Psoas muscle (tissue), 8 donors: ENCODE measurements around the gene LSAMP. TPM values are rescaled to one million over a fixed set of nuclear protein-coding genes. Genes with fewer than 3 reads are reported as not detected.

Experiments used
- ATAC-seq, 4 donors: fragments of 200-7000 bp; cut with Tn5 transposase; one replicate each; pipeline ENCODE4 v1.9.1; 2020; ENCODE audit warnings: moderate library complexity in 3 of 4, mild to moderate bottlenecking in 2 of 4
- DNase-seq, 2 donors: peaks; one replicate each; pipeline ENCODE4 v3.0.0-alpha.2; 2020
- H3K27ac ChIP-seq: fragments of 200-600 bp; one replicate; pipeline ENCODE4 v1.8.0; 2022
- H3K27me3 ChIP-seq, 3 donors: fragments of 200-600 bp in 1 of 3; one replicate each; pipeline versions ENCODE4 v1.6.1 to v1.8.0; 2013 to 2022; ENCODE audit warnings: low read length in 2 of 3, mild to moderate bottlenecking in 2 of 3, moderate library complexity in 1 of 3; ENCODE audit not compliant: insufficient read depth in 3 of 3
- H3K36me3 ChIP-seq, 2 donors: fragments of 200-600 bp in 1 of 2; one replicate each; pipeline versions ENCODE4 v1.6.1 to v1.8.0; 2013 to 2022; ENCODE audit warnings: low read depth in 1 of 2, mild to moderate bottlenecking in 1 of 2, moderate library complexity in 1 of 2; ENCODE audit not compliant: insufficient read depth in 1 of 2
- H3K4me1 ChIP-seq: fragments of 200-600 bp; one replicate; pipeline ENCODE4 v1.8.0; 2022
- H3K4me3 ChIP-seq: fragments of 200-600 bp; one replicate; pipeline ENCODE4 v1.8.0; 2022; ENCODE audit warnings: mild to moderate bottlenecking
- H3K9me3 ChIP-seq: fragments of 200-600 bp; one replicate; pipeline ENCODE4 v1.8.0; 2022
- CTCF ChIP-seq: fragments of 200-600 bp; IDR thresholded peaks from one replicate; pipeline ENCODE4 v1.8.0; 2022; ENCODE audit warnings: antibody characterized with exemption
- WGBS, 3 donors: extraction: QIAGEN DNeasy Blood & Tissue Kit; methylation state at CpG; one replicate each; pipeline versions ENCODE4 v1.1.6 to v1.1.7; 2013; 5-methylcytosine and 5-hydroxymethylcytosine counted together
- intact Hi-C, 2 donors: fragments of 100-400 bp; cut with DNase I; formaldehyde crosslinking; loops; one replicate each; pipeline versions ENCODE4 v1.11.0 to v1.14.2; 2022
- polyA plus RNA-seq, 3 donors: library from polyadenylated mRNA; stranded (reverse); fragments of 200-250 nt; gene quantifications; one replicate each; pipeline ENCODE4 v1.2.3, GENCODE V29; 2013
- total RNA-seq, 4 donors: library from RNA; stranded (reverse); fragmentation: NEBNext Ultra II Directional in 2 of 4; extraction: Animal tissue kit (Norgen Biotek cat#: 25700) in 2 of 4; gene quantifications; one replicate each; pipeline versions ENCODE4 v1.2.1 to v1.2.4, GENCODE V29; 2021 to 2023
- donor health status: healthy with polysubstance abuse.
- donor health status: DM: no; HTN: no; CAD: no; lungs with moderate emphysema.
- donor health status: Bipolar disorder and iron deficiency.
- donor health status: healthy.
- donor health status: DM: yes; HTN: yes; CAD: no.
- donor health status: DM: no; HTN: no; CAD: no.
- donor health status: DM: no; HTN: no; CAD: no.
- donor health status: DM: yes; HTN: yes; CAD: no.

The LSAMP gene
- total and polyA plus RNA-seq, 7 donors = 0.01 to 0.17 (median 0.04) TPM; not detected in 4

- DNase-seq = no peak
- H3K27ac ChIP-seq = no peak overlapping the region
- H3K27me3 ChIP-seq = no peaks in the 10 kb centered on the region
- ATAC-seq = no peak
- no peak overlapping the region for H3K4me3 ChIP-seq
- WGBS, 3 donors = 88 to 90% (median 88%) methylated on average over 3 of the region's 3 CpGs
- H3K4me1 ChIP-seq = no peaks in the 10 kb centered on the region
- no peaks in the 10 kb centered on the region for H3K9me3 ChIP-seq
- no peak for TF ChIP-seq CTCF
- H3K36me3 ChIP-seq = no peaks in the 10 kb centered on the region
- intact Hi-C loops = no loop called here
Observed at GRCh38 chr3:116040152-116040551, 405.1 kb downstream of the LSAMP start.

- Histone ChIP-seq H3K4me1 (no peaks in the 10 kb centered on the region), H3K27me3 (no peaks in the 10 kb centered on the region), H3K4me3 (no peak overlapping the region), H3K9me3 (no peaks in the 10 kb centered on the region), H3K36me3 (no peaks in the 10 kb centered on the region), H3K27ac (no peak overlapping the region)
- DNase-seq (no peak), ATAC-seq (no peak)
- no peak for TF ChIP-seq CTCF
- 67 to 83% (median 71%) methylated on average over 4 of the region's 4 CpGs for WGBS, 3 donors
- intact Hi-C loops = no loop called here
Observed at GRCh38 chr3:116039651-116039985, 405.7 kb downstream of the LSAMP start.

GRCh38 chr3:116038968-116039650 lies 406.2 kb downstream of the LSAMP start:
- intact Hi-C loops = no loop called here
- WGBS, 3 donors = 32 to 68% (median 48%) methylated on average over 1 of the region's 1 CpG
- TF ChIP-seq CTCF = no peak
- Histone ChIP-seq H3K9me3 (no peaks in the 10 kb centered on the region), H3K27me3 (no peaks in the 10 kb centered on the region), H3K27ac (no peak overlapping the region), H3K4me1 (no peaks in the 10 kb centered on the region), H3K4me3 (no peak overlapping the region), H3K36me3 (no peaks in the 10 kb centered on the region)
- no peak for DNase-seq
- no peak for ATAC-seq

- 66 to 71% (median 67%) methylated on average over 5 of the region's 5 CpGs for WGBS, 3 donors
- no peak overlapping the region for H3K4me3 ChIP-seq
- no peak overlapping the region for H3K27ac ChIP-seq
- no peaks in the 10 kb centered on the region for H3K9me3 ChIP-seq
- H3K27me3 ChIP-seq = no peaks in the 10 kb centered on the region
- no peak for TF ChIP-seq CTCF
- no peaks in the 10 kb centered on the region for H3K4me1 ChIP-seq
- ATAC-seq (no peak), DNase-seq (no peak)
- intact Hi-C loops = no loop called here
- H3K36me3 ChIP-seq = no peaks in the 10 kb centered on the region
Observed at GRCh38 chr3:116037954-116038911, 407.1 kb downstream of the LSAMP start.
